BJ (cell line): ENCODE measurements around the gene LIF. TPM values are rescaled to one million over a fixed set of nuclear protein-coding genes. Genes with fewer than 3 reads are reported as not detected.

Source experiments
- CTCF ChIA-PET: fragments of 350-600 bp; formaldehyde crosslinking; extraction: SDS; loops from one replicate; lab custom pipeline; 2021; ENCODE audit warnings: antibody characterized with exemption, inconsistent platforms; lab: Yijun Ruan, JAX
- POLR2A ChIA-PET: fragments of 300-600 bp; sonication (Branson Sonifier 250); formaldehyde crosslinking; extraction: SDS; loops from one replicate; lab custom pipeline; 2021; ENCODE audit warnings: antibody characterized with exemption; lab: Charles Lee
- DNase-seq: peaks from one replicate; pipeline ENCODE4 v3.0.0-alpha.2; 2011; ENCODE audit warnings: low read depth
- H3K27me3 ChIP-seq: 2 replicates; pipeline ENCODE4 v1.6.0; 2011; ENCODE audit warnings: low read length; ENCODE audit not compliant: control insufficient read depth, insufficient read depth
- H3K36me3 ChIP-seq: 2 replicates; pipeline ENCODE4 v1.5.1; 2011; ENCODE audit warnings: low read length; ENCODE audit not compliant: control insufficient read depth, insufficient read depth
- H3K4me3 ChIP-seq: 2 replicates; pipeline ENCODE4 v1.5.1; 2011; ENCODE audit warnings: low read depth, mild to moderate bottlenecking, control low read depth, low read length
- polyA plus RNA-seq: library from polyadenylated mRNA; depleted of rRNA; stranded (reverse); fragments of >200 nt; gene quantifications from 2 replicates; pipeline ENCODE4 v1.2.3, GENCODE V29; 2011
- TF ChIP-seq, protein P1 (sequence below): IDR thresholded peaks from 2 replicates; pipeline ENCODE4 v1.5.1; 2011; ENCODE audit warnings: low read depth, mild to moderate bottlenecking, control low read depth, inconsistent platforms, low read length, moderate library complexity; ENCODE audit not compliant: insufficient read depth

Gene LIF
- polyA plus RNA-seq, 1 experiment = 5.8 TPM

DNA sequence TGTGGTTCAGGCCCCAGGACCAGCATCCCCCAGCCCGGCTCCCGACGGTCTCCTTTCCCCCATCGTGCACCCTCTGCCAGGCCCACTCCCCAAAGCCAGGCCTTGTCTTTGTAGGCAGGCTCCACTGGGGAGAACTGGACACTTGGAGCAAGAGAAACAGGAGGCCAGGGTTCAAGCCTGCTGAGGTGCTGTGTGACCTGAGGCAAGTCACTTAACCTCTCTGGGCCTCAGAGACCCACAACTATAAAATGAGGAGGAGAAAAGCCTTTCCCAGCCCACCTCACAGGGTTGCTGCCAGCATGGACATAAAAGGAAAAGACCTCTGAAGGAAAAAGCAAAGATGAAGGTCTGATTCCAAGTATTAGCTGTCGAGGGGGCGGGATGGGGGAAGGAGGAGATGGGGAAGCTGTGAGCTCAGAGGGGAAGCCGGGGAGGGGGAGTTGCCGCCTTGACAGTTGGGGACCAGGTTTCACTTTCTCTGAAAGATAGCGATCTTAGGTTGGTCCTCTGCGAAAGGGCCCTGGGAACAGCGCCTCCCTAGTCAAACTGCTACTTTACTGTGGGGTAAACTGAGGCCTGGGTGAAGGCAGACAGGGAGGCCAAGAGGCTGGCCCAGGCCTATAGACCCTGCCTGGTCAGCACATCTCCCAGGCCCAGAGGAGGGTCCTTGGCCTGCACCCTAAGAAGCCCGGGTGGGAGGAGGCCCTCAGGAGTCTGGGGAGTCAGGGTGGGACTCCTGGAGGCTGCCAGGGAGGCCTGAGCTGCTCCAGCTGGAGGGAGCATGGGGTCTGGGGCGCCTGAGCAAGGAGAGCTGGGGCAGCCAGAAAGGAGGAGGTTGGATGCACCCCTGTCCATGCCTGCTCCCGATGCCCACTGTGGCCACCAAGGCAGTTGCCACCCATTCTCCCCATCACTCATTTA, 21.1 kb upstream of the LIF start:
- TF ChIP-seq, protein P1, sequence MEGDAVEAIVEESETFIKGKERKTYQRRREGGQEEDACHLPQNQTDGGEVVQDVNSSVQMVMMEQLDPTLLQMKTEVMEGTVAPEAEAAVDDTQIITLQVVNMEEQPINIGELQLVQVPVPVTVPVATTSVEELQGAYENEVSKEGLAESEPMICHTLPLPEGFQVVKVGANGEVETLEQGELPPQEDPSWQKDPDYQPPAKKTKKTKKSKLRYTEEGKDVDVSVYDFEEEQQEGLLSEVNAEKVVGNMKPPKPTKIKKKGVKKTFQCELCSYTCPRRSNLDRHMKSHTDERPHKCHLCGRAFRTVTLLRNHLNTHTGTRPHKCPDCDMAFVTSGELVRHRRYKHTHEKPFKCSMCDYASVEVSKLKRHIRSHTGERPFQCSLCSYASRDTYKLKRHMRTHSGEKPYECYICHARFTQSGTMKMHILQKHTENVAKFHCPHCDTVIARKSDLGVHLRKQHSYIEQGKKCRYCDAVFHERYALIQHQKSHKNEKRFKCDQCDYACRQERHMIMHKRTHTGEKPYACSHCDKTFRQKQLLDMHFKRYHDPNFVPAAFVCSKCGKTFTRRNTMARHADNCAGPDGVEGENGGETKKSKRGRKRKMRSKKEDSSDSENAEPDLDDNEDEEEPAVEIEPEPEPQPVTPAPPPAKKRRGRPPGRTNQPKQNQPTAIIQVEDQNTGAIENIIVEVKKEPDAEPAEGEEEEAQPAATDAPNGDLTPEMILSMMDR = no peak
- DNase-seq = no peak
- no peak overlapping the region for H3K4me3 ChIP-seq
- H3K27me3 ChIP-seq = no peaks in the 10 kb centered on the region
- POLR2A ChIA-PET = no interaction called here
- H3K36me3 ChIP-seq = no peaks in the 10 kb centered on the region; the same call in 1 of the 2 replicates
- CTCF ChIA-PET = interaction anchor here (1.3 kb wide), 1 partner anchor 21 kb away, joined by 4 read pairs; no protein-coding TSS in a partner anchor

DNA sequence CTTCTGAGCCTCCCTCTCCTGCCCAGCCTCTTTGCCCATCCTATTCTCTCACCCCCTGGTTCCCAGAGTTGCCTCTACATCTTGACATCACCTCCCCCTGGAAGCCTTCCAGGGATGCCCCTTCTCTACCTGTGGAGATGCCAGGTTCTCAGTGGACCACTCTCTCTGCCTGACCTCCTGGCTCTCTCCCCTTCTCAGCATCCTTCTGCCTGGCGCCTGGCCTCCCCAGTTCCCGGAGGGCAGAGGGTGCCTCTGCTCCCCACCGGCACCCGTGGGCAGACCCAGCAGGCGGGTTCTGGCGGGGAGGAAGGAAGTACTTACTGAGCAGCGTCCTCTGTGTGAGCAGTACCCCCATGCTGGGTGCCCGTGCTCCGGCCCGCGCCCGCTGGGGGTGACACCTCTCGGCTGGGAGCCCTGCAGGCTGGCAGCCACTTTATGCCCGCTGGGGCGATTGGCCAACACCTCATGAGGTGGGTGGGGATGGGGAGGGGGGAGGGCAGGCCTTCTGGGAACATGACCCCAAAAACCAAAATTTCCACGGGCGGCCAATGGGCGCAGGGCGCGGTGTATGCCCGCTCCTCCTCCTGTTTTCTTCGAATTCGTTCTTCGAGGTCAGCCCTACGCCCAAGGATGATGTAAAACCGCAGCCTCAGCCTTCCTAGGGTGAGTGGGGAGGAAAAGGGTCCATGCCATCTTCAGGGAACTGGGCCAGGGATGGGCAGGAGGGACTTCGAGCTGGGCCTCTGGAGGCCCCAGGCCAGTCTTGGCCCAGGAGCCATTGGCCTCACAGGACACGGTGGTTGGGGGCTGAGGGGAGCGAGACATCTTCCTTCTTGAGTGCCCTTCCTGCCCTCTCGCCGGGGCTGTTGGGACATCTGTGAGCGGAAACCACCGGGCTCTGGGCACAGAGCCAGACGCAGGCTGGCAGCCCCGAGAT, 20.2 kb upstream of the LIF start, which contains the start of gene OSM:
Gene OSM, minus strand, starts transcription at position 407 of the 937 bp plus-strand sequence. Its CDS starts 52 bp downstream, at position 355.
- Histone ChIP-seq H3K36me3 (no peaks in the 10 kb centered on the region; the same call in 1 of the 2 replicates), H3K4me3 (no peak within 1 kb of the TSS), H3K27me3 (no peaks in the 10 kb centered on the region)
- no peak for DNase-seq
- CTCF ChIA-PET = interaction anchor here (1.0 to 3.8 kb wide), 4 partner anchors 11 to 158 kb away, joined by 3 to 34 read pairs (median 8); partner anchors contain the start of gene RNF215
- POLR2A ChIA-PET = no interaction called here
- TF ChIP-seq, protein P1 = no peak

DNA sequence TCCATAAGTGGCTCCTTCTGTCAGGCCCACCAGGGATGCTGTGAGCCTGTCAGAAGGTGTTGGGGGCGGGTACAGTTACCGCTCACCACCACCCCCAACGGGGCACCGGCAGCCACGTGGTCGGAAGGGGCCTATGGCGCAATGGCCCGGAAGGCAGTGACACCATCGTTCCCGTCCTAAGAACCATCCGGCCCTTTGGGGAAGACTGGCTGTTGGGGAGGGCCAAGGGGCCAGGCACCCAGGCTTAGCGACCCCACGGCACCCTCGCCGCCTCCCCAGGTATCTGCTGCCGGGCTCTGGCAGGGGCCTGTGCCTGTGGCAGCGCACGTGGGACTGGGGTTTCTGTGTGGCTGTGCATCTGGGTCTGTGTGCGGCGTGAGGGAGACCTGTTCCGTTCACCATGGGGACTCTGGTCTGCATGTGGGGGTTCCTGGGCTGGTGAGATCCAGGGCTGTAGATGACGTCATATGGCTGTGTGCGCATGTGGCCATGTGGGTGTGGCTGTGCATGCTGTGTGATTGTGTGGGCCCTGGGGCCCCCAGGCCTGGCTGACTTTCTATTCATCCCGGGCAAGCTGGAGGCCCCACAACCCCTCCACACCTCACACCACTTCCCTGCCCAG, 19.4 kb upstream of the LIF start:
- no peaks in the 10 kb centered on the region; the same call in 1 of the 2 replicates for H3K27me3 ChIP-seq
- DNase-seq = no peak
- H3K4me3 ChIP-seq = no peak overlapping the region
- H3K36me3 ChIP-seq = no peaks in the 10 kb centered on the region; the same call in 1 of the 2 replicates
- ChIA-PET POLR2A (no interaction called here), CTCF (interaction anchor here (1.0 to 3.8 kb wide), 5 partner anchors 11 to 158 kb away, joined by 3 to 49 read pairs (median 34); partner anchors contain the start of gene RNF215)
- TF ChIP-seq, protein P1 = no peak

DNA sequence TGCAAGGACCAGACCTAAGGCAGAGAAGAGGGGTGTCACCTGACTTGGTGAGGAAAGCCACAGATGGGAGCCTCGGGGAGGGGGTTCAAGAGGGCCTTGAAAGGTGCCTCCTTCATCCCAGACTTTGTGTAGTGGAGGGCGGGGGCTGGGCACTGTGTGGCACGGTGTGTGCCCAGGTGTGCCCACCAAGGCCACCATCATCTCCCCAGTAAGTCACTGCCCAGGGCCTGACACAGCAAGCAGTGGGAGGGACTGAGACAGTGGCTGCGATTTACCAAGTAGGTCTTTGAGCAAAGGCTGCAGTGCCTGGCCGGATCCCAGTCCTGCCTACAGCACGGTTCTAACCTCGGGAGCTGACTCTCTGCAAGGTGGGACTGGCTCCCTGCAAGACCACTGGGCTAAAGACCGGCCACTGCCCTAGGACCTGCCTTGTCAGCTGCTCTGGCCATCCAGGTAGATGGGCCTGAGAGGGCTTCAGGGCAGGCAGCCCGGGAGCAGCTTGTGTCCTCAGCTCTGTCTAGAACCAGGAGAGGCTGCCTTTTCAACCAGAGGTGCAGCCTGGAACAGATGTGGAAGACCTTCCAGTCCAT, 18.7 kb upstream of the LIF start:
- ChIA-PET POLR2A (no interaction called here), CTCF (interaction anchor here (1.0 to 3.8 kb wide), 6 partner anchors 10 to 221 kb away, joined by 3 to 49 read pairs (median 24); partner anchors contain the start of gene RNF215)
- TF ChIP-seq, protein P1 = no peak
- Histone ChIP-seq H3K36me3 (no peaks in the 10 kb centered on the region; the same call in 1 of the 2 replicates), H3K27me3 (no peaks in the 10 kb centered on the region; the same call in 1 of the 2 replicates), H3K4me3 (no peak overlapping the region)
- DNase-seq = no peak
